ENCODE results near the gene MAST4.
"Not testable (repeated sequence)": the region's sequence is repeated elsewhere in the genome, so short reads cannot be mapped to it uniquely, and the experiment has no call there.

Gene MAST4

DNA sequence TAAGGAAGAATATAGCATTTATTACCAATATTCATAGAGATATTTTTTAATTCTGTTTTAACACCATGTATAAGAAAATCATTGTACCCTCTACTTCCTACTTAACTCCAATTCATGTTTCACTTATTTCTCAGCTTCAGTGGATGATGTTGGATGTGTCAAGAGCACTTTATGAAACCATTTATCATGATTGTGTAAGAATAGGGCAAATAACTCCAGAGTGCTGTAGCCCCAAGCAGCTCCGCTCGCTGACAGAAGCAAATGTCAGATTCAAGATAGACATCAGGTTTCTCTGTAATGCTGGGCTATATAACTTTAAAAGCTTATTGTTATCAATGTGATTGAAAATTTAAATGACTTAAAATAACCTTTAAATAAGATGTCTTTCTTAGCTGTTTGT lies 50.4 kb downstream of the MAST4 start:
- DNase-seq (ENCODE audit: low read depth), result no peak

- no peak for DNase-seq (ENCODE audit: low read depth)
Measured at GRCh38 chr5:66647146-66647856, 51.1 kb downstream of the MAST4 start.

DNA sequence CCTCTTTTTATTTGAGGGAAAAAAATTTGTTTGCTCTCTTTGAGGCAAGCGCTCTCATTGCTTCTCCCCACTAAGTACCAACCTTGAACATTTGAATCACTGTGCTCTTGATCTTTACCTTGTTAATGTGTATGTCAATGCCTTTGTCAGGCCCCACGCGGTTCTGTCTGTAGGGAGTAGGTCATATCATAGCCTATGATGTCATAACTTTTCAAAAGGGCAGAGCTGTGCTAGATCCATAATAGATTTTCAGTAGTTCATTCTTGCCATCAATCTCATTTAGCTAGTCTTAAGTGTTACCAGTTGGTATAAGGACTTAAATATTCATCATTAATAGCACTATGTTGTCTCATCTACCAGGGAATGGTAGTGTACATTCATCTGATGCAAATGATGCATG lies 56.6 kb downstream of the MAST4 start:
- no peak for DNase-seq (ENCODE audit: low read depth)

DNA sequence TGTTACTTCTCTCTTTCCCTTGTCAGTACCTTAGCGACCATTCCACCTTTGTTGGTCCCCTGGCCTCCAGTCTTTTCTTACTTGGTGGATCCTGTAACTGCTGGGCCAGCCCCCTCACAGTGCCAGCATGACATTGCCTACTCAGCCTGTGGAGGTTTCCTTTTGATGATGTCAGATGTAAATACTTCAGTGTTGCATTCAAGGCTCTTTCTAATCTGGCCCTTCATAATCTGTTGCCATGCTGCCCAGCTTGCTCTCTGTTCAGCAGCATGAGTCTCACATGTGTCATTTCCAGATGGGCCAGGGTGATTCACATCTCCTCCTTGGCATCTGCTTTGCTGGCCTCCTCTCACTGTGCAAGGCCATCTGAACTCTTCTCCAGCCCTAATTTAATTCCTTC lies 57.1 kb downstream of the MAST4 start:
- no peak for DNase-seq (ENCODE audit: low read depth)

GRCh38 chr5:66655395-66656324 lies 59.5 kb downstream of the MAST4 start:
- DNase-seq (ENCODE audit: low read depth), result no peak

DNA sequence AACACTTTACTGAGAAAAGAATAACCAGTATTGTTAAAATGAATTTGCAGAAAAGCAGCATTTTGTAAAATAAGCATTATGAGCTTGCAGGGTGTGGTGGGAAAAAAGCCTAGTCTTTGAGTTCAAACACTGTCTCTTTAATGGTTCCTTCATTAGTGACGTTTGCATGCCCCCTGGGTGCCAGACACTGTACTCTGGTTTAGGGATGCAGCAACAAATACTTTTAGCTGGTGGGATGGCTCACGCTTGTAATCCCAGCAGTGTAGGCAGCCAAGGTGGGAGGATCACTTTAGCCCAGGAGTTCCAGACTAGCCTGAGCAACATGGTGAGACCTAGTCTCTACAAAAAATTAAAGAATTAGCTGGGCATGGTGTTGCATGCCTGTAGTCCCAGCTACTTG lies 62.3 kb downstream of the MAST4 start:
- DNase-seq (ENCODE audit: low read depth), result no peak

GRCh38 chr5:66659780-66660179 lies 63.6 kb downstream of the MAST4 start:
- DNase-seq (ENCODE audit: low read depth), result no peak

DNA sequence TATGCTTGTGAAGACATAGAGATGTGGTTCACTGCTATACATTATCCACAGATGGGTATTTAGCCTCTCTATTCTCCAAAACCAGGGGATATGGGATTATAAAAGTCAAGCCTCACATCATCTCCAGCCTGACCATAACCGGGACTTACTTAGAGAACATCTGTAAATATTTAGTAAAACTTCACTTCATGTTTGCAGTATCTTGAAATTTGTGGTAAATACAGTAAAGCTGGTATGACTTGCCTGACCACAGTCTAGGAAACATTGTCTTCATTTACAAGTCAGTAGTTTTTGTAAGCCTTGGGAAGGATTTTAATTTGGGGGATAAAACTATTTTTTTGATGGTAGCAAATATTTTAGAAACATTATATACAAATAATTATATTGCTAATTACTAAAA lies 64.2 kb downstream of the MAST4 start:
- no peak for DNase-seq (ENCODE audit: low read depth)

DNA sequence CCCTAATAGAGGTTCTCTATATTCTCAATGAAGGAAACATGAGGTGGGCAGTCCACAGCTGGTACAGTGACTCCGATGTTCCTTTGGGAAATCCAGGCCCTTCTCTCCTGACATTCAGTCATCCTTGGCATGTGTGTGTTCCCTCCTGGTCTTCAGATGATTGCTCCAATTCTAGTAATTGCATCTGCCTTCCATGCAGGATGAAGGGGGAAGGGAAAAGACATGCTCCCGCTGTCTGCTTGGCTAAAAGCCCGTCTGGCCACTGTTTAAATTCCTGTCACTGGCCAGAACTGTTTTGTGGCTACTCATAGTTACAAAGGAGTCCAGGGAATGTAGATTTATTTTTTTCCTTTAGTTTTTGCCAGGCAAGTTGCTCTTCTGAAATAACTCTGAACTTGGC lies 65.0 kb downstream of the MAST4 start:
- DNase-seq (ENCODE audit: low read depth), result no peak

DNA sequence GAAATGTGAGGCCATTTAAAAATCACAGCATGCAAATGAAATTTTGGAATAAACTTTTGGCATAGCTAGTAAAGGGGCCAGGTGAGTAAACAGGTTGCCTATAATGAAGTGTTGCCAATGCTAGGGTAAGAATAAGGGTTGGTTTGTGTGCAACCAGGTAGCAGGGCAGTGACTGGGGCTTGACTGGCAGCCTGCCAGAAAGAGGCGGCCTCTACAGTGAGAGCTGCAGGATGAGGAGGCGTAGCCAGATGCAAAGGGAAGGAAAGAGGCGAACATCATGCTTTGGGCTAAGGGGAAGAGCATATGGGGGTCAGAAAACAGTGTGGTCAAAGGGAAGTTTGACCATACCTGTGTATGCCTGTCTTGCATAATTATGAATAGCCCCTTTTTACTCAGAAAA lies 70.6 kb downstream of the MAST4 start:
- DNase-seq (ENCODE audit: low read depth), result no peak

- DNase-seq (ENCODE audit: low read depth), result no peak
Measured at GRCh38 chr5:66669086-66669861, 73.1 kb downstream of the MAST4 start.

- DNase-seq (ENCODE audit: low read depth), result no peak
Measured at GRCh38 chr5:66669862-66670195, 73.6 kb downstream of the MAST4 start.

DNA sequence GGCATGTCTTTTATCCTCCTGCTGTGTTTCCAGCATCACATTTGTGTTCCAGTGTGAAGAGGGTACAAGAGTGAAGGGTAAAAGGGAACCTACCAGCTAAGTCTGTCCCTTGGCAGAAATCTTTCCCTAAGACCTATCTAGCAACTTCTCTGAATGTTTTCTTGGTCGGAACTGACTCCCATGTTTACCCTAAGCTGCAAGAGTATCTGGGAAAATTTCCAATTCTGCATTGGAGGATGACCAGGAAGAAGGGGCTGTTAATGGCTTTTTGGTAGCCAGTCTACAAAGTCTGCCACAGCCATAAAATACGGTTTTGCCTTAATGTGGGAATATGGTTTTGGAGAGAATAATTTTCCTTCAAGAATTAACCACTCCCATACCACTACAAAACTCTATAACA lies 75.1 kb downstream of the MAST4 start:
- no peak for DNase-seq (ENCODE audit: low read depth)

DNA sequence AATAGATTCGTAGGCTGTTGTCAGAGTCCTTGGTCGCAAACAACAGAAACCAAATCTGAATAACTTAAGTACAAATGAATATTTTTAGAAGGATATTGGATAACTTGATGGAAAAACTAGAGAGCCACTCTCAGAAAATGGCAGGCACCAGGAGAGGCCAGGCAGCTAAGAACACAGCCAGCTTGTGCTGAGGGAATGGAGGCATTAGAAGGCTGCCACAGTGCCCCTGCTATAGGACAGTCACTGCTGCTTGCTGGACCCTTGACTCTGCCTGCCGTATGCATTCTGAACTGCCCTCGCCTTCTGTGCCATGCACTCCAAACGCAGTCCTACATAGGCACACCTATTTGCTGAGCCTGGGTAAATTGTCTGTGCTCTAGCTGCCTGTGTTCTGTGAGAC lies 78.6 kb downstream of the MAST4 start:
- DNase-seq (ENCODE audit: low read depth), result no peak

- DNase-seq (ENCODE audit: low read depth), result no peak
Measured at GRCh38 chr5:66675406-66675805, 79.2 kb downstream of the MAST4 start.

- DNase-seq (ENCODE audit: low read depth), result no peak
Measured at GRCh38 chr5:66680221-66680620, 84.0 kb downstream of the MAST4 start.

GRCh38 chr5:66680804-66681203 lies 84.6 kb downstream of the MAST4 start:
- DNase-seq (ENCODE audit: low read depth), result no peak

DNA sequence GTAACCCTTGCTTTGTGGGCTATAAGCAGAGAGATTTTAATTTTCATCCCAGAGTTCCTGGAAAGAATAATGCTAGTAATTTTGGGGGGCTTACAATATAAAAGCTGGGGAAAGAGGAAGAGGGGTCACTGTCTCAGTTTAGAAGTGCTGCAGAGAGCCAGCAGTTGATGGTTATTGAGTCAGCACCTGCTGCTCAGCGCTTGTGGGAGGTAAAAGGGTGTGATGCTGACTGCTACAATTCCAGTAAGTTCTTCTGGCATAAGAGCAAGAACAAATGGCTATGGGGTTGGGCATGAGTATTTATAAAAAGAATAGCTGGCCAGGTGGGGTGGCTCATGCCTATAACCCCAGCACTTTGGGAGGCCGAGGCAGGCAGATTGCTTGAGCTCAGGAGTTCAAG lies 88.5 kb downstream of the MAST4 start:
- no peak for DNase-seq (ENCODE audit: low read depth)

DNA sequence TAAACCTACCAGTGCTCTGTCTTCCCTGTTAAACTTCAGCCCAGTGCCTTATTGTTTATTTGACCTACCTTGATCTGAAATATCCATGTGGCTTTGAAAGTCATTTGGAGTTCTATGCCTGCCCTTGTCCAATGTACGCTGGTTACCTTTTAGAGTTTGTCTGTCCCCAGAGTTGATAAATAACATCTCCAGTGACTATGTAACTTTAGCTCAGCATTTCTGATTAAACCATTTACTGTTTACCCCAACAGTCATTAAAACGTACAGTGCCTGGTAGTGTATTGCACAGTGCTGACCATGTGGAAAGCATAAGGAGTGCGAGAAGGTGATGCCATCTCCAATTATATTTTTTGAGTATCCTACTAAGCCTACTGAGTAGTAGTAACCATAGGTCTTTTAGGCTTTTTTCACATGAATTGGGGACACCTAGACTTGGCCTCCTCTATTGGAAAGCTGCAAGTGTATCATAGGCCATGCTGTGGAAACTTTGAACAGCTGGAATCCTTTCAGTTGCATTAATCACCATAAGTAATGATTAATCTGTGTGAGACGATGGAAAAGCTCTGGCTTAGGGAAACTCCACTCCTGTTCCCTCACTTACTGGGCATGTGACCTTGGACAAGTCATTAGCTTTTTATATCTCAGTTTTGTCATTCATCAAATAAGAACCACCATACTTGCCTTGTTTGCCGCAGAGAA lies 93.5 kb downstream of the MAST4 start:
- no peak for DNase-seq (ENCODE audit: low read depth)

DNA sequence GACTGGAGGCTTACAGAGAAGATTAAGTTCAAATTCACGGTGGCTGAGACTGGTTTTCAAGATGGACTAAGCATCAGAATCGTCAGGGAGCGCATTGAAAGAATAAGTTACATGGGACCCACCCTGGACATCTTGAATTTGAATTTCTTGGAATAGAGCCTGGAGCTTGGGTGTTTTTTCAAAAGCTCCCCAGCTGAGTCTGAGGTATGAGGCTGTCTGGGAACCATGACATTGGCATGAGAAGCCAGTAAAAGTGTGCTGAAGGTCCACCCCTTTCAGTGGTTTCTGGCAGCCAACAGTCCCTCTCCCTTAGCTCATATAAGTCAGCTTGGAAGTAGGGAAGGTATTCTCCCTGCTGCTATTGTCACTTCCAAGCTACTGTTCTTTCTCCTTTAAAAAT lies 97.8 kb downstream of the MAST4 start:
- no peak for DNase-seq (ENCODE audit: low read depth)

DNA sequence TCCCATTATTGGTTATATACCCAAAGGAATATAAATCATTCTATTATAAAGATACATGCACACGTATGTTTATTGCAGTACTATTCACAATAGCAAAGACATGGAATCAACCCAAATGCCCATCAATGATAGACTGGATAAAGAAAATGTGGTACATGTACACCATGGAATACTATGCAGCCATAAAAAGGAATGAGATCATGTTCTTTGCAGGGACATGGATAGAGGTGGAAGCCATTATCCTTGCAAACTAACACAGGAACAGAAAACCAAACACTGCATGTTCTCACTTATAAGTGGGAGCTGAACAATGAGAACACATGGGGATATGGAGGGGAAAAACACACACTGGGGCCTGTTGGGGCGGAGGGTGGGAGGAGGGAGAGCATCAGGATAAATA lies 99.6 kb downstream of the MAST4 start:
- DNase-seq (ENCODE audit: low read depth), result not testable (repeated sequence)

Measured in CMK (cell line).